GM18502 (cell line): ENCODE measurements around the gene RNASEH1.

Source experiments
- ATAC-seq: cut with Tn5 transposase; IDR thresholded peaks from one replicate; pipeline ENCODE4 v1.9.1; 2021; ENCODE audit warnings: mild to moderate bottlenecking; ENCODE audit not compliant: unreplicated experiment, poor library complexity

Gene RNASEH1, protein sequence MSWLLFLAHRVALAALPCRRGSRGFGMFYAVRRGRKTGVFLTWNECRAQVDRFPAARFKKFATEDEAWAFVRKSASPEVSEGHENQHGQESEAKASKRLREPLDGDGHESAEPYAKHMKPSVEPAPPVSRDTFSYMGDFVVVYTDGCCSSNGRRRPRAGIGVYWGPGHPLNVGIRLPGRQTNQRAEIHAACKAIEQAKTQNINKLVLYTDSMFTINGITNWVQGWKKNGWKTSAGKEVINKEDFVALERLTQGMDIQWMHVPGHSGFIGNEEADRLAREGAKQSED

DNA sequence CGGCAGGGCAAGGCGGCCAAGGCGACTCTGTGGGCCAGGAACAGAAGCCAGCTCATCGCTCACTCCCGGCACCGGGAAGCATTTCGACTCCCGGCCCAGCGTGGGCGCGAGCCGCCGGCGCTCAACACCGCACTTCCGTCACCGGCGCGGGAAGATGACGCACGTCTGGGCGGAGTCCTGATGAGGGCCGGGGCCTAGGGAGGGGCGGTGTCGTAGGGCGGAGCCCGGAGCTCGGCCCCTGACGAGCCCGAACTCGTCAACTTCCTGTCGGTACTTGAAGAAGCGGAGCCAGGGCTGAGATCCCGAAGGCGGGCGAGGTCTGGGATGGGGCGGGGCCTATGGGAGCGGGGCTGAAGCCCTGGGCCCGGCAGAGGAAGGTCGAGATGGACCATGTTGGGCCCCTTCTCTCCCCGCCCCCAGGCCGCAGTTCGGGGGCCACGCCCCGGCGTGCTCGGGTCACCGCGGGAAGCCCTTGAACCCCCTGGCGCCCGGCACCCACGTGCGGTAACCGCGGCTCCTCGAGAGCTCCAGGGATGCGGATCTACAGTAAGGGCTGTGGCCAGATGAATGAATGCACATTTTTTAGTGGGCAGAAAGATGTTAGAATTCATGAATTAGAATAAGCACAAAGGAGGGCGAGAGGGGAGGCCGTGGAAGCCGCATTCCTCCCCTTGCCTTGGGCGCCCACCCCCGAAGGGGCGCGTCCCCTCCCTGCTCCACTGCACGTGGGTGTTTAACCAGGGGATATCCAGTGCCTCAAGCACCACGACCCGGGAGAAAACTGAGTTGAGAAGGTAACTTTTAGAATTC is at the start of gene RNASEH1:
Gene RNASEH1 (minus strand): TSS at position 129 of the 810 bp plus-strand sequence. CDS start 73 bp downstream, at position 56.
- peak; percentile 96 for ATAC-seq

DNA sequence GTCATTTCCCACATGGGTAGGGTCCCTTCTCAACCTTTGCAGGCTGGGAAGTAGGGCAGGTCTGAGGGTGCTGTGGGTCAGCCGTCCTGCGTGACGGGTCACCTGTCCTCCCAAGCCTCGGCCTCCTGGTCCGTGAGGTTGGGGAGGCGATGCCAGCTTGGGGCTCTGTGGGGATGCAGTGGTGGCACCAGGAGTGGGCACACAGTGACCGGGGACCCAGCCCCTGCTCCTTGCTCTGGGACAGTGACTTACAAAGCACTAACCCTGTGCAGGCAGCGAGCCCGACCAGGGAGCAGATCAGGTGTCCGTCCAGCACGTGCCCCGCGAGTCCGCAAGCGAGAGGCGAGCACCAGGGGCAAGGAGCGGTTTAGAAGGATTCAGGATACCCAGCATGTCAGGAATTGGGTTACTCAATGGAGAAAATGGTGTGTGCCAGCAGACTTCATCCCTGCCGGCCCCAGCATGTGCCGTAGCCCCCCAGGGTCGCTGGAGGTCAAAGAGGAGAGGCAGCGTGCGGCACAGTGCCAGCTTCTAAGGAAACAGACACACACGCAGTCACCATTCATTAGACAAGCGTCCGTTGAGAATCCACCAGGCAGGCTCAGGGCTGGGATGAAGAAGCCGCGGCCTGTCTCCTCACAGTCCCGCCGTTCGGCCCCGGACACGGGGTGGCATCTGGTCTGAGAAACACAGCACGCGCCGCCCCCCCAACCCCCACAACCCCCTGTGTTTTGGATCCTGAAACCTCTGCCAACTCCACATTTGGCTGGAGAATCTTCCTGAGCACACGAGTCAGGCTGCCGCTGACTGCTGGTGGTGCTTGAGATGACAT is 48.5 kb upstream of the RNASEH1 start:
- no peak for ATAC-seq

- no peak for ATAC-seq
Observed at GRCh38 chr2:3606028-3606369, 47.9 kb upstream of the RNASEH1 start.

- ATAC-seq = peak; percentile 57
Observed at GRCh38 chr2:3604991-3605961, 47.1 kb upstream of the RNASEH1 start.

- no peak for ATAC-seq
Observed at GRCh38 chr2:3604207-3604877, 46.2 kb upstream of the RNASEH1 start.

GRCh38 chr2:3603536-3604206 is 45.5 kb upstream of the RNASEH1 start:
- ATAC-seq = no peak

GRCh38 chr2:3602553-3603339 is 44.6 kb upstream of the RNASEH1 start:
- ATAC-seq = no peak

DNA sequence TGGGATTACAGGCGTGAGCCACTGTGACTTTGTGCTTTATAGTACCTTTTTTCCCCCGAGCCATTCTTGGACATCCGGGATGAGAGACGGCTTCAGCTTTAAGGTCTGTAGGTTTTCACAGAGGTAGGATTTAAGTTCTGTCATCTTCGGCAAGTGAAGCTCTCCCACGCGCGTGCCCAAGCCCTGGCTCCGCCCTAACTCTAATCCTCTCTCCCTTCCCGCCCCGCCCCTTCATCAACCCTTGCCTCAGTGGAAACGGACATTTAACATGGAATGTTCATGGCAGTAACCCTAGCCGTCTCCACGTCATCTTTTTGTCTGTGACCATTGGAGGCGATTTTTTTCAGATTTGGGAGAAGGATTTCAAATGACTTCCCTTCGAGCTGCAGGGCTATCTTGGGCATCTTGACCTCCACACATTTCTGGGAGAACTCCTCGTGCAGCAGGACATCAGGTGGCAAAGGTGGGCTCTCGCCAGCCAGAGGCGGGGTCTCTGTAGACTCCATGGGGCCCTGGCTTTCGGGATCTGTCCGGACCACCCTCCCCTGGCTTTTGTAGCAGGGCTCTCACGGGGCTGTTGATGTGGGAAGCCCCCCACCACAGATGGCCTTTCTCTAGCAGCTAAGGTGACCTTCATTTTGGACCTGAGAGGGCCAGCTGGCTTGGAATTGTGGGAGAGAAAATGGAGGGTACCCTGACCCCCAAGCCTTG is 43.6 kb upstream of the RNASEH1 start:
- ATAC-seq = no peak

DNA sequence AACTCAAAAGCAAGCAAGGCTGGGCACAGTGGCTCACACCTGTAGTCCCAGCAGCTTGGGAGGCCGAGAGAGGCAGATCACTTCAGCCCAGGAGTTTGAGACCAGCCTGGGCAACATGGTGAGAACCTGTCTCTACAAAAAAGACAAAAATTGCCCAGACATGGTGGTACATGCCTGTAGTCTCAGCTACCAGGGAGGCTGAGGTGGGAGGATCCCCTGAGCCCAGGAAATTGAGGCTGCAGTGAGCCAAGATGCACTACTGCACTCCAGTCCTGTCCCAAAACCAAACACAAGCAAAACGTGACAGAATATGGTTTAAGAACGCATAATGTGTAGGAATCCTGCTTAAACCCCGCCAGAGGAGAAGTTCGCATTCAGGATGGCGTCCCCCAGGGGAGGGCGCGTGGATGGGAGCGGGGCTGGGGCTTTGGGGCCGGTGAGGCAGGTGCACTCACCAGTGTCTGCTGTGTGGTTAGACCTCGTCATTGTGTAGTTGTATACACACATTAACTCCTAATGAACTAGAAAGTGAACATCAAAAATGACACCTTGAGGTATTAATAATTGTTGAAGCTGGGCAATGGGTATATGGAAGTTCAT is 42.2 kb upstream of the RNASEH1 start:
- no peak for ATAC-seq

- no peak for ATAC-seq
Observed at GRCh38 chr2:3598912-3599854, 41.0 kb upstream of the RNASEH1 start.

DNA sequence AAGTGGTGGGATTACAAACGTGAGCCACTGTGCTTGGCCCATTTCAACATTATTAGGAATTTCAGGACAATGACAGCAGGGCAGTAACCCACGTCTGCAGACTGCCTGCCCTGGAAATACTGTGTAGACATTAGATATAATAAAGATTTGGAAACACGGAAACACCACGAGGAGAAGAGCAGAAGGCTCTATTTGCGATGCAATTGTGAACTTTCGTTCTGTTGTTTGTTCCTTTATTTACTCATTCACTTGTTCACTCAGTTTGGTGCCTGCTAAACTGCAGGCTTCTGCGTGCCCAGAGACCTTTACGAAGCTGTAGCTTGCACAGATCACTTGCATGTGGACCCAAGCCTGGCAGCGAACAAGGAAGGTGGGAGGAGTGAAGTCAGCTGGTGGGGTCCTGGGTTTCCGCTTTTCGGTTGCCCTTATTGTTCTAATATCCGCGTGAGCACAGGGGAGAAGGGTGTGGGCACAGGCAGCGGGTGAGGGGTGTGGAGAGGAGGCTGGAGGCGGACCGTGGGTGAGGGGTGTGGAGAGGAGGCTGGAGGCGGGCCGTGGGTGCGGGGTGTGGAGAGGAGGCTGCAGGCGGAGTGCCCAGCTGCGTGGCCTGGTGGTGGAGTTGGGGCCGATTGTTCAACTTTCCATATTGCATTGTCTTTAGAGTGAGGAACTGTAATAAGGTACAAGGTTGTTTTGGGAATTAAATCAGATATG is 40.2 kb upstream of the RNASEH1 start:
- ATAC-seq = no peak

GRCh38 chr2:3597567-3597966 is 39.4 kb upstream of the RNASEH1 start:
- ATAC-seq = peak; percentile 47

DNA sequence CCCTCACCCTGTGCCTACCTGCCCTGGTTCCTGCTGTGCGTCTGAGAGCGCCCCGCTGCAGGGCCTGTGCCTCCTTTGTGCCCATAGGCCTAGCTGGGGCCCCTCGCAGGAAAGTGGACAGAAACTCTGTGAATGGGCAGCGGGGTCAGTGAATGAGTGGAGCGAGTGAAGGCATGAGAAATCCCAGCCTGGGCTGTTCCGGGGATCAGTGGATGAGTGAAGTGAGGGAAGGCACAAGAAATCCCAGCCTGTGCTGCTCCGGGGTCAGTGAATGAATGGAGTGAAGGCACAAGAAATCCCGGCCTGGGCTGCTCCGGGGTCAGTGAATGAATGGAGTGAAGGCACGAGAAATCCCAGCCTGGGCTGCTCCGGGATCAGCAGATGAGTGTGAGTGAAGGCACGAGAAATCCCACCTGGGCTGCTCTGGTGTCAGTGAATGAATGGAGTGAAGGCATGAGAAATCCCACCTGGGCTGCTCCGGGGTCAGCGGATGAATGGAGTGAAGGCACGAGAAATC is 38.8 kb upstream of the RNASEH1 start:
- ATAC-seq = no peak

DNA sequence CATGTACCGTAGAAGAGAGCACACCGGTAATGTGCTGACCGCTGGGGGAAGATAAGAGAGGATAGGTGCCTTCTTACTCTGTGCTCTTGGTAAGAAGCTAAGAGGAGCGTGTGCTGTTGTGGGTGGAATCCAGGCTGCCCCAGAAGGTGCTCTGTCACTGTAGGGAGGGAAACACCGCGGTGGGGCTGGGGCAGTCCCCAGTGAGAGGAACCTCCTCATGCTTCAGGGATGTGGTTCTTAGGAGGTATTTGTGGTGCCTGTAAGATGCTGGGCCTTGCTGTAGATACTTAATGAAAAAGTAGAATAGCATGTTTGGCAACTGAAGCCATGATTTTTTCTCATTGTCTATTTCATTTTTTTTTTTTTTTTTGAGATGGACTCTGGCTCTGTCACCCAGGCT is 37.9 kb upstream of the RNASEH1 start:
- ATAC-seq = peak; percentile 88

DNA sequence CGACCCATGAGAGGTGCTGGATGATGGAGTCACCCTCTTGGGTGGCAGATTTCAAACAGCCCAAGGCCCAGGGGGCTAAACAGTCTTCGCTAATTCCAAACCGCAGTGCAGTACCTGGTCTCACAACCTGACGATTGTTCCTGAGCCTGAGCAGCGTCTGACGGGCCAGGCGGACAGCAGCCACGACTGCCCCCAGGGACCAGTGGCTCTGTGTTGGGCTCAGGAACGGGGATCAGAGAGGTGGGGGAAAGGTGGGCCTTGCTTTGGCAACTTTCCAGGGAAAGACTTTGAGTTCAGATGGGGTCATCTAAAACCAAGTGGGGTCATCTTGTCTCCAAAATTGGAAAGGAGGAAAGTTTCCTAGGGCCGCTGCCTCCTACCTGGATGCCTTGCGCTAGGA is 37.3 kb upstream of the RNASEH1 start:
- ATAC-seq = no peak
